MM.1S (cell line): ENCODE measurements around the gene CDK9.

Experiments
- EZH2 ChIP-seq: fragments of 300-600 bp; sonication (generic); optimal IDR thresholded peaks from 2 replicates; pipeline ENCODE3; 2017; ENCODE audit warnings: low read depth, mild to moderate bottlenecking, antibody characterized with exemption, low read length, mixed read lengths
- EZH2phosphoT487 ChIP-seq: fragments of 300-600 bp; sonication (generic); IDR thresholded peaks from 2 replicates; pipeline ENCODE4 v1.6.1; 2018; ENCODE audit warnings: antibody characterized with exemption, low read length
- TF ChIP-seq, protein P1 (sequence below): fragments of 300-600 bp; sonication (generic); IDR thresholded peaks from 2 replicates; pipeline ENCODE4 v1.5.1; 2016; ENCODE audit warnings: antibody characterized with exemption, low read length, mixed read lengths

DNA sequence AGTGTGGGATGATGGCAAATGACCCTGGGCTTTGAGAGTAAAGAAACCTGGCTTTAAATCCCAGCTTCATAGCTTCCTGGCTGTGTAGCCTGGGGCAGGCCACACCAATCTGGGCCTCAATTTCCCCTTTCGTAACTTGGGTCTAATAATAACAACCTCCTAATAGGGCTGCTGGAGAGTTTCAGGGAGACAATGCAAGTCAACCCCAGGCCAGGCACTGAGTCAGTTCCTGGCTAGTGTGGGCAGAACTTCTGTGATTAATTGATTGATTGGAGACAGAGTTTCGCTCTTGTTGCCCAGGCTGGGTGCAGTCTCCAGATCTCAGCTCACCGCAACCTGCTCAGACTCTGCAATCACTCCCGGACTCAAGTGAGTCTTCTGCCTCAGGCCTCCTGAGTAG is 4.0 kb upstream of the CDK9 start:
- TF ChIP-seq, protein P1, sequence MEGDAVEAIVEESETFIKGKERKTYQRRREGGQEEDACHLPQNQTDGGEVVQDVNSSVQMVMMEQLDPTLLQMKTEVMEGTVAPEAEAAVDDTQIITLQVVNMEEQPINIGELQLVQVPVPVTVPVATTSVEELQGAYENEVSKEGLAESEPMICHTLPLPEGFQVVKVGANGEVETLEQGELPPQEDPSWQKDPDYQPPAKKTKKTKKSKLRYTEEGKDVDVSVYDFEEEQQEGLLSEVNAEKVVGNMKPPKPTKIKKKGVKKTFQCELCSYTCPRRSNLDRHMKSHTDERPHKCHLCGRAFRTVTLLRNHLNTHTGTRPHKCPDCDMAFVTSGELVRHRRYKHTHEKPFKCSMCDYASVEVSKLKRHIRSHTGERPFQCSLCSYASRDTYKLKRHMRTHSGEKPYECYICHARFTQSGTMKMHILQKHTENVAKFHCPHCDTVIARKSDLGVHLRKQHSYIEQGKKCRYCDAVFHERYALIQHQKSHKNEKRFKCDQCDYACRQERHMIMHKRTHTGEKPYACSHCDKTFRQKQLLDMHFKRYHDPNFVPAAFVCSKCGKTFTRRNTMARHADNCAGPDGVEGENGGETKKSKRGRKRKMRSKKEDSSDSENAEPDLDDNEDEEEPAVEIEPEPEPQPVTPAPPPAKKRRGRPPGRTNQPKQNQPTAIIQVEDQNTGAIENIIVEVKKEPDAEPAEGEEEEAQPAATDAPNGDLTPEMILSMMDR, result no peak
- TF ChIP-seq EZH2 (no peak), EZH2phosphoT487 (no peak)
